ENCODE results near the gene SOX18. TPM values are rescaled to one million over a fixed set of nuclear protein-coding genes. Genes with fewer than 3 reads are reported as not detected.
A peak's percentile ranks its signal among the peaks of the same experiment; 100 is the strongest.

The SOX18 gene
- polyA plus RNA-seq, 3 donors = not detected

- Histone ChIP-seq H4K20me1 (ENCODE audit: insufficient read depth, low read length) (peaks cover 35% of the 10 kb centered on the region), H3K79me2 (ENCODE audit: insufficient read depth, low read length) (no peaks in the 10 kb centered on the region), H3K36me3 (replicated peaks in 1 of 2; ENCODE audit: control insufficient read depth in 1 of 2, insufficient read depth in 2 of 2, low read length in 2 of 2) (peaks cover 75 to 98% of the 10 kb centered on the region in 2 donors), H3K4me3 (replicated peaks in 1 of 3; ENCODE audit: low read depth in 2 of 3, low read length in 3 of 3) (no peak overlapping the region), H2AFZ (ENCODE audit: insufficient read depth, low read depth, low read length, poor library complexity, severe bottlenecking) (no peak overlapping the region), H3K4me2 (replicated peaks; ENCODE audit: extremely low read depth, low read length, poor library complexity, severe bottlenecking) (no peak overlapping the region), H3K4me1 (ENCODE audit: control insufficient read depth in 1 of 2, insufficient read depth in 2 of 2, low read length in 2 of 2) (no peaks in the 10 kb centered on the region), H3K27me3 (ENCODE audit: control insufficient read depth in 2 of 2, insufficient read depth in 2 of 2, low read length in 2 of 2) (no peaks in the 10 kb centered on the region), H3K9ac (ENCODE audit: insufficient read depth, low read length, poor library complexity, severe bottlenecking) (no peak overlapping the region), H3K27ac (ENCODE audit: low read depth in 1 of 2, low read length in 2 of 2) (no peak overlapping the region), H3K9me3 (replicated peaks in 1 of 2; ENCODE audit: control insufficient read depth in 1 of 2, insufficient read depth in 1 of 2, low read length in 2 of 2) (peaks cover 0 to 7% of the 10 kb centered on the region in 2 donors)
- TF ChIP-seq CTCF (IDR thresholded peaks at IDR 0.05) = no peak
- H3K4me3 Mint-ChIP-seq = no peak overlapping the region
- DNase-seq = no peak
- peaks cover 72 to 96% of the 10 kb centered on the region in 2 donors for H3K36me3 Mint-ChIP-seq
- H3K27ac Mint-ChIP-seq = no peak overlapping the region
- no peaks in the 10 kb centered on the region for H3K4me1 Mint-ChIP-seq
- intact Hi-C loops (cut with micrococcal nuclease) = no loop called here
- H3K27me3 Mint-ChIP-seq (ENCODE audit: low read depth in 3 of 3) = peaks cover 0 to 4% (median 0%) of the 10 kb centered on the region in 3 donors
- peaks cover 7 to 15% (median 10%) of the 10 kb centered on the region in 7 donors for H3K9me3 Mint-ChIP-seq
- WGBS (ENCODE audit: insufficient coverage) = 100% methylated on average over 7 of the region's 7 CpGs
These were observed 45.3 kb downstream of the SOX18 start for GRCh38 chr20:64003960-64004725.

- no peaks in the 10 kb centered on the region for H3K9me3 ChIP-seq (replicated peaks in 1 of 2; ENCODE audit: control insufficient read depth in 1 of 2, insufficient read depth in 1 of 2, low read length in 2 of 2)
- Mint-ChIP-seq H3K36me3 (peaks cover 77 to 98% of the 10 kb centered on the region in 2 donors), H3K27me3 (ENCODE audit: low read depth in 3 of 3) (no peaks in the 10 kb centered on the region), H3K4me3 (no peak overlapping the region), H3K9me3 (no peaks in the 10 kb centered on the region), H3K27ac (peak overlapping the region in 3 of 7 donors; percentile 5 to 30 (median 15)), H3K4me1 (no peaks in the 10 kb centered on the region)
- no peak overlapping the region for H3K4me2 ChIP-seq (replicated peaks; ENCODE audit: extremely low read depth, low read length, poor library complexity, severe bottlenecking)
- TF ChIP-seq CTCF (IDR thresholded peaks at IDR 0.05) = no peak
- intact Hi-C loops (cut with micrococcal nuclease) = no loop called here
- H3K79me2 ChIP-seq (ENCODE audit: insufficient read depth, low read length) = no peaks in the 10 kb centered on the region
- H2AFZ ChIP-seq (ENCODE audit: insufficient read depth, low read depth, low read length, poor library complexity, severe bottlenecking) = no peak overlapping the region
- H3K4me3 ChIP-seq (replicated peaks in 1 of 3; ENCODE audit: low read depth in 2 of 3, low read length in 3 of 3) = no peak overlapping the region
- no peak overlapping the region for H3K9ac ChIP-seq (ENCODE audit: insufficient read depth, low read length, poor library complexity, severe bottlenecking)
- no peaks in the 10 kb centered on the region for H3K4me1 ChIP-seq (ENCODE audit: control insufficient read depth in 1 of 2, insufficient read depth in 2 of 2, low read length in 2 of 2)
- 96% methylated on average over 7 of the region's 11 CpGs for WGBS (ENCODE audit: insufficient coverage)
- H3K27ac ChIP-seq (ENCODE audit: low read depth in 1 of 2, low read length in 2 of 2) = no peak overlapping the region
- no peaks in the 10 kb centered on the region for H3K27me3 ChIP-seq (ENCODE audit: control insufficient read depth in 2 of 2, insufficient read depth in 2 of 2, low read length in 2 of 2)
- H3K36me3 ChIP-seq (replicated peaks in 1 of 2; ENCODE audit: control insufficient read depth in 1 of 2, insufficient read depth in 2 of 2, low read length in 2 of 2) = peaks cover 77 to 98% of the 10 kb centered on the region in 2 donors
- no peak for DNase-seq
- peaks cover 27% of the 10 kb centered on the region for H4K20me1 ChIP-seq (ENCODE audit: insufficient read depth, low read length)
These were observed 47.8 kb downstream of the SOX18 start for GRCh38 chr20:64001607-64002011.

Measured in CD14-positive monocyte (primary cell).